A549 (cell line): ENCODE results near the gene ABCC6. TPM values are rescaled to one million over a fixed set of nuclear protein-coding genes. Genes with fewer than 3 reads are reported as not detected.

ENCODE experiments used
- ATAC-seq, 2 experiments: fragments of 200-7000 bp in 1 of 2; fragments of >200 bp in 1 of 2; cut with Nextera tagmentation in 1 of 2; cut with Tn5 transposase in 1 of 2; 3 replicates each; pipeline versions ENCODE4 v1.8.0 to v1.9.1; 2018 to 2020; ENCODE audit warnings: mild to moderate bottlenecking in 1 of 2, moderate library complexity in 1 of 2
- CTCF ChIA-PET: fragments of 300-600 bp; sonication (Branson Sonifier 250); formaldehyde crosslinking; extraction: SDS; loops from one replicate; lab custom pipeline; 2021; ENCODE audit warnings: antibody characterized with exemption, inconsistent platforms; lab: Yijun Ruan, JAX
- POLR2A ChIA-PET: fragments of 350-600 bp; formaldehyde crosslinking; extraction: SDS; loops from one replicate; lab custom pipeline; 2021; ENCODE audit warnings: antibody characterized with exemption, inconsistent platforms; lab: Yijun Ruan, JAX
- DNase-seq, 2 experiments: peaks; one replicate each; pipeline versions ENCODE4 v3.0.0 to v3.0.0-alpha.2; 2011 to 2016; ENCODE audit warnings: low read depth in 1 of 2, low spot score in 1 of 2
- FAIRE-seq: peaks from 2 replicates; lab custom pipeline; 2011; peaks lifted over from hg19 to GRCh38; lab: Jason Lieb, UNC
- H3K27ac ChIP-seq, 2 experiments: fragments of >200 bp; sonication (Bioruptor Twin); formaldehyde crosslinking; 3 replicates each; pipeline ENCODE4 v1.5.1; 2016 to 2017
- H3K4me1 ChIP-seq: fragments of >200 bp; sonication (Bioruptor Twin); formaldehyde crosslinking; 3 replicates; pipeline ENCODE4 v1.6.1; 2016
- H3K4me2 ChIP-seq: fragments of >200 bp; sonication (Bioruptor Twin); formaldehyde crosslinking; 3 replicates; pipeline ENCODE4 v1.6.1; 2016
- H3K4me3 ChIP-seq: fragments of >200 bp; sonication (Bioruptor Twin); formaldehyde crosslinking; 3 replicates; pipeline ENCODE4 v1.5.1; 2016
- H3K9me3 ChIP-seq: fragments of >200 bp; sonication (Bioruptor Twin); formaldehyde crosslinking; 3 replicates; pipeline ENCODE4 v1.6.1; 2016
- CBX8 ChIP-seq: fragments of 200-600 bp; sonication (generic); IDR thresholded peaks from 2 replicates; pipeline ENCODE4 v1.6.1; 2016
- CHD2 ChIP-seq: fragments of 150-350 bp; IDR thresholded peaks from 2 replicates; pipeline ENCODE4 v1.6.1; 2014; ENCODE audit warnings: low read length; ENCODE audit not compliant: partially characterized antibody
- EHF ChIP-seq: fragments of 250-450 bp; sonication (Bioruptor Pico); IDR thresholded peaks from 2 replicates; pipeline ENCODE4 v1.5.0; 2020; ENCODE audit warnings: mild to moderate bottlenecking
- EP300 ChIP-seq, 2 experiments: fragments of >200 bp; sonication (Bioruptor Twin); formaldehyde crosslinking; IDR thresholded peaks; 2 replicates in 1 of 2; 3 replicates in 1 of 2; pipeline ENCODE4 v1.6.1; 2016 to 2017
- ESRRA ChIP-seq: fragments of 150-350 bp; IDR thresholded peaks from 2 replicates; pipeline ENCODE4 v1.6.1; 2014; ENCODE audit warnings: mild to moderate bottlenecking, low read length, borderline replicate concordance
- HDAC2 ChIP-seq: fragments of 200-600 bp; sonication (generic); IDR thresholded peaks from 2 replicates; pipeline ENCODE4 v1.6.1; 2016
- HEYL ChIP-seq: fragments of 250-450 bp; sonication (Bioruptor Pico); IDR thresholded peaks from 2 replicates; pipeline ENCODE4 v1.8.0; 2021; ENCODE audit warnings: mild to moderate bottlenecking, moderate library complexity
- HOXB13 ChIP-seq: fragments of 250-450 bp; sonication (Bioruptor Pico); IDR thresholded peaks from 2 replicates; pipeline ENCODE4 v1.5.0; 2020; ENCODE audit warnings: low read depth, mild to moderate bottlenecking, moderate library complexity
- KDM1A ChIP-seq: fragments of 200-600 bp; sonication (generic); IDR thresholded peaks from 2 replicates; pipeline ENCODE4 v1.6.1; 2016; ENCODE audit warnings: low read depth, mild to moderate bottlenecking
- KDM5A ChIP-seq: fragments of 200-600 bp; sonication (generic); IDR thresholded peaks from 2 replicates; pipeline ENCODE4 v1.6.1; 2016; ENCODE audit warnings: antibody characterized with exemption, mild to moderate bottlenecking
- MAFK ChIP-seq: fragments of 450-650 bp; IDR thresholded peaks from 2 replicates; pipeline ENCODE4 v1.6.1; 2014; ENCODE audit not compliant: partially characterized antibody
- MYC ChIP-seq: IDR thresholded peaks from 2 replicates; pipeline ENCODE4 v1.6.1; 2012; ENCODE audit warnings: mild to moderate bottlenecking, inconsistent platforms, low read length, improper control_type of control experiment, borderline replicate concordance
- NPAS2 ChIP-seq: fragments of 250-450 bp; sonication (Bioruptor Pico); IDR thresholded peaks from 2 replicates; pipeline ENCODE4 v1.8.0; 2022; ENCODE audit warnings: mild to moderate bottlenecking, moderate library complexity, borderline replicate concordance
- NR3C1 ChIP-seq: fragments of >200 bp; sonication (Bioruptor Twin); formaldehyde crosslinking; IDR thresholded peaks from 3 replicates; pipeline ENCODE4 v1.6.1; 2017
- PHF8 ChIP-seq: fragments of 200-600 bp; sonication (generic); IDR thresholded peaks from 2 replicates; pipeline ENCODE4 v1.6.1; 2016; ENCODE audit warnings: low read depth, mild to moderate bottlenecking, antibody characterized with exemption, moderate library complexity, borderline replicate concordance
- POLR2AphosphoS2 ChIP-seq: conservative IDR thresholded peaks from 2 replicates; pipeline ENCODE4 v1.6.1; 2012; ENCODE audit warnings: low read length, improper control_type of control experiment, inconsistent platforms
- RFX5 ChIP-seq: fragments of 450-650 bp; IDR thresholded peaks from 2 replicates; pipeline ENCODE4 v1.7.1; 2014; ENCODE audit warnings: antibody characterized with exemption, mild to moderate bottlenecking, moderate library complexity
- TP53 ChIP-seq: fragments of 250-450 bp; sonication (Bioruptor Pico); IDR thresholded peaks from 2 replicates; pipeline ENCODE4 v1.5.0; 2021; ENCODE audit warnings: mild to moderate bottlenecking, moderate library complexity
- ZC3H11A ChIP-seq: fragments of 450-650 bp; IDR thresholded peaks from 2 replicates; pipeline ENCODE4 v1.6.1; 2014; ENCODE audit warnings: antibody characterized with exemption, mild to moderate bottlenecking
- ZFP36 ChIP-seq: fragments of 450-650 bp; IDR thresholded peaks from 2 replicates; pipeline ENCODE4 v1.6.1; 2014; ENCODE audit warnings: borderline replicate concordance; ENCODE audit not compliant: partially characterized antibody
- ZSCAN20 ChIP-seq: fragments of 250-450 bp; sonication (Bioruptor Pico); IDR thresholded peaks from 2 replicates; pipeline ENCODE4 v1.8.0; 2022; ENCODE audit warnings: mild to moderate bottlenecking, moderate library complexity
- WGBS: methylation state at CpG from one replicate; pipeline ENCODE4 v1.1.6; 2017; ENCODE audit errors: missing lambda C conversion rate; 5-methylcytosine and 5-hydroxymethylcytosine counted together
- polyA plus RNA-seq, 4 experiments: library from polyadenylated mRNA; depleted of rRNA in 3 of 4; stranded (reverse); fragments of >200 nt; fragmentation: RNase III in 1 of 4; extraction: RNeasy Plus Mini Kit Qiagen cat#74134 plus additional on column Dnase treatment in 1 of 4; gene quantifications; 2 replicates in 3 of 4; 3 replicates in 1 of 4; pipeline ENCODE4 v1.2.3, GENCODE V29; 2011 to 2017
- TF ChIP-seq, protein P1 (sequence below): fragments of 150-350 bp; IDR thresholded peaks from 2 replicates; pipeline ENCODE4 v1.6.1; 2014; ENCODE audit warnings: low read depth, mild to moderate bottlenecking, low read length
- TF ChIP-seq, protein P2 (sequence below): fragments of 200-600 bp; sonication (generic); IDR thresholded peaks from 2 replicates; pipeline ENCODE4 v1.6.1; 2016; ENCODE audit warnings: antibody characterized with exemption, mild to moderate bottlenecking, moderate library complexity

ABCC6 gene
- polyA plus RNA-seq, 2 of the 4 experiments (the other 2 are of a cell fraction) = 3.6 to 5.0 TPM

GRCh38 chr16:16147316-16147999 is 75.8 kb downstream of the ABCC6 start:
- Histone ChIP-seq H3K27ac (no peak overlapping the region), H3K4me1 (peaks cover 13% of the 10 kb centered on the region; the same call in 2 of the 3 replicates), H3K9me3 (no peaks in the 10 kb centered on the region), H3K4me3 (no peak overlapping the region), H3K4me2 (no peak overlapping the region)
- ATAC-seq (no peak), DNase-seq (no peak), FAIRE-seq (no peak)
- POLR2A ChIA-PET = no interaction called here
- CTCF ChIA-PET = interaction anchor here (0.7 kb wide), 1 partner anchor 393 kb away, joined by 3 read pairs; no protein-coding TSS in a partner anchor
- WGBS = 93% methylated on average over 16 of the region's 17 CpGs
- TF ChIP-seq ZC3H11A (no peak), POLR2AphosphoS2 (no peak), TP53 (no peak), MYC (no peak), EHF (CRISPR knock-in tag) (no peak), PHF8 (no peak)

- DNase-seq (no peak), FAIRE-seq (no peak), ATAC-seq (no peak)
- TF ChIP-seq RFX5 (no peak), HOXB13 (no peak), KDM1A (no peak), CBX8 (no peak), ESRRA (no peak), NPAS2 (no peak), HEYL (CRISPR knock-in tag) (no peak), ZFP36 (no peak), EHF (CRISPR knock-in tag) (no peak), KDM5A (no peak), MYC (no peak), NR3C1 (no peak), EP300 (IDR thresholded peaks at IDR 0.05) (no peak), ZSCAN20 (no peak), CHD2 (no peak), MAFK (no peak), HDAC2 (no peak), POLR2AphosphoS2 (no peak)
- TF ChIP-seq, protein P1, sequence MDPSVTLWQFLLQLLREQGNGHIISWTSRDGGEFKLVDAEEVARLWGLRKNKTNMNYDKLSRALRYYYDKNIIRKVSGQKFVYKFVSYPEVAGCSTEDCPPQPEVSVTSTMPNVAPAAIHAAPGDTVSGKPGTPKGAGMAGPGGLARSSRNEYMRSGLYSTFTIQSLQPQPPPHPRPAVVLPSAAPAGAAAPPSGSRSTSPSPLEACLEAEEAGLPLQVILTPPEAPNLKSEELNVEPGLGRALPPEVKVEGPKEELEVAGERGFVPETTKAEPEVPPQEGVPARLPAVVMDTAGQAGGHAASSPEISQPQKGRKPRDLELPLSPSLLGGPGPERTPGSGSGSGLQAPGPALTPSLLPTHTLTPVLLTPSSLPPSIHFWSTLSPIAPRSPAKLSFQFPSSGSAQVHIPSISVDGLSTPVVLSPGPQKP = no peak
- TF ChIP-seq, protein P2, sequence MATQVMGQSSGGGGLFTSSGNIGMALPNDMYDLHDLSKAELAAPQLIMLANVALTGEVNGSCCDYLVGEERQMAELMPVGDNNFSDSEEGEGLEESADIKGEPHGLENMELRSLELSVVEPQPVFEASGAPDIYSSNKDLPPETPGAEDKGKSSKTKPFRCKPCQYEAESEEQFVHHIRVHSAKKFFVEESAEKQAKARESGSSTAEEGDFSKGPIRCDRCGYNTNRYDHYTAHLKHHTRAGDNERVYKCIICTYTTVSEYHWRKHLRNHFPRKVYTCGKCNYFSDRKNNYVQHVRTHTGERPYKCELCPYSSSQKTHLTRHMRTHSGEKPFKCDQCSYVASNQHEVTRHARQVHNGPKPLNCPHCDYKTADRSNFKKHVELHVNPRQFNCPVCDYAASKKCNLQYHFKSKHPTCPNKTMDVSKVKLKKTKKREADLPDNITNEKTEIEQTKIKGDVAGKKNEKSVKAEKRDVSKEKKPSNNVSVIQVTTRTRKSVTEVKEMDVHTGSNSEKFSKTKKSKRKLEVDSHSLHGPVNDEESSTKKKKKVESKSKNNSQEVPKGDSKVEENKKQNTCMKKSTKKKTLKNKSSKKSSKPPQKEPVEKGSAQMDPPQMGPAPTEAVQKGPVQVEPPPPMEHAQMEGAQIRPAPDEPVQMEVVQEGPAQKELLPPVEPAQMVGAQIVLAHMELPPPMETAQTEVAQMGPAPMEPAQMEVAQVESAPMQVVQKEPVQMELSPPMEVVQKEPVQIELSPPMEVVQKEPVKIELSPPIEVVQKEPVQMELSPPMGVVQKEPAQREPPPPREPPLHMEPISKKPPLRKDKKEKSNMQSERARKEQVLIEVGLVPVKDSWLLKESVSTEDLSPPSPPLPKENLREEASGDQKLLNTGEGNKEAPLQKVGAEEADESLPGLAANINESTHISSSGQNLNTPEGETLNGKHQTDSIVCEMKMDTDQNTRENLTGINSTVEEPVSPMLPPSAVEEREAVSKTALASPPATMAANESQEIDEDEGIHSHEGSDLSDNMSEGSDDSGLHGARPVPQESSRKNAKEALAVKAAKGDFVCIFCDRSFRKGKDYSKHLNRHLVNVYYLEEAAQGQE = no peak
- Histone ChIP-seq H3K9me3 (no peaks in the 10 kb centered on the region), H3K4me3 (no peak overlapping the region), H3K4me1 (peaks cover 11% of the 10 kb centered on the region; the same call in 2 of the 3 replicates), H3K27ac (no peak overlapping the region), H3K4me2 (no peak overlapping the region)
- ChIA-PET CTCF (interaction anchor here (0.7 kb wide), 1 partner anchor 392 kb away, joined by 3 read pairs; no protein-coding TSS in a partner anchor), POLR2A (no interaction called here)
- 93% methylated on average over 13 of the region's 14 CpGs for WGBS
Measured at GRCh38 chr16:16146380-16147315, 76.6 kb downstream of the ABCC6 start.
